Panc1 (cell line): ENCODE results near the gene ALOX12. TPM values are rescaled to one million over a fixed set of nuclear protein-coding genes. Genes with fewer than 3 reads are reported as not detected.

Experiments used
- ATAC-seq: fragments of 200-7000 bp; cut with Tn5 transposase; 2 replicates; pipeline ENCODE4 v1.9.1; 2020; ENCODE audit warnings: mild to moderate bottlenecking, moderate library complexity
- BruUV-seq: library from RNA; stranded (reverse); fragments of 400-500 nt; replicated peaks from 2 replicates; lab custom pipeline; 2021; lab: Mats Ljungman, UMichigan
- CTCF ChIA-PET: fragments of 300-600 bp; sonication (Branson Sonifier 250); formaldehyde crosslinking; loops from one replicate; lab custom pipeline; 2022; ENCODE audit warnings: antibody characterized with exemption; lab: Charles Lee
- POLR2A ChIA-PET: fragments of 300-600 bp; sonication (Branson Sonifier 250); formaldehyde crosslinking; loops from one replicate; lab custom pipeline; 2022; ENCODE audit warnings: antibody characterized with exemption; lab: Charles Lee
- DNase-seq: peaks from one replicate; pipeline ENCODE4 v3.0.0-alpha.2; 2010; ENCODE audit warnings: low read depth, low spot score
- H3K27ac ChIP-seq: 2 replicates; pipeline ENCODE4 v1.5.1; 2011; ENCODE audit warnings: mild to moderate bottlenecking, low read length, inconsistent platforms
- H3K27me3 ChIP-seq: fragments of 200-500 bp; sonication (Bioruptor generic); 2 replicates; pipeline ENCODE4 v1.6.0; 2014; ENCODE audit warnings: low read length, inconsistent platforms; ENCODE audit not compliant: control insufficient read depth, insufficient read depth
- H3K36me3 ChIP-seq: fragments of 200-500 bp; sonication (Bioruptor generic); 2 replicates; pipeline ENCODE4 v1.5.1; 2014; ENCODE audit warnings: inconsistent platforms, mild to moderate bottlenecking, low read length, moderate library complexity; ENCODE audit not compliant: control insufficient read depth, insufficient read depth
- H3K4me1 ChIP-seq: 2 replicates; pipeline ENCODE4 v1.5.1; 2011; ENCODE audit warnings: inconsistent platforms, mild to moderate bottlenecking, low read length, moderate library complexity; ENCODE audit not compliant: control insufficient read depth, insufficient read depth
- H3K4me3 ChIP-seq, 2 experiments: 2 replicates each; pipeline ENCODE4 v1.5.1; 2011 to 2012; ENCODE audit warnings: low read depth in 2 of 2, low read length in 2 of 2, mild to moderate bottlenecking in 2 of 2, inconsistent platforms in 1 of 2, moderate library complexity in 1 of 2
- H3K9me3 ChIP-seq: fragments of 200-500 bp; sonication (Bioruptor generic); 2 replicates; pipeline ENCODE4 v1.5.1; 2014; ENCODE audit warnings: low read depth, mild to moderate bottlenecking, inconsistent platforms, low read length, moderate library complexity; ENCODE audit not compliant: control insufficient read depth, insufficient read depth
- POLR2AphosphoS5 ChIP-seq: IDR thresholded peaks from 2 replicates; pipeline ENCODE4 v1.6.1; 2012; ENCODE audit warnings: mild to moderate bottlenecking, low read depth, low read length, moderate library complexity
- SIN3A ChIP-seq: IDR thresholded peaks from 2 replicates; pipeline ENCODE4 v1.6.1; 2012; ENCODE audit warnings: low read depth, mild to moderate bottlenecking, low read length, moderate library complexity, borderline replicate concordance; ENCODE audit not compliant: insufficient read depth
- TCF7L2 ChIP-seq: IDR thresholded peaks from 2 replicates; pipeline ENCODE4 v1.6.1; 2011; ENCODE audit warnings: mild to moderate bottlenecking, low read depth, low read length, inconsistent platforms
- in situ Hi-C: cut with HindIII; loops from 2 replicates; pipeline ENCODE4 v1.10.0; 2016; ENCODE audit warnings: low sequenced_read_pairs, low pct_unique_long_range_greater_than_20kb
- intact Hi-C: fragments of 100-400 bp; cut with micrococcal nuclease; formaldehyde crosslinking; loops from one replicate; pipeline ENCODE4 v1.10.0; 2022; ENCODE audit not compliant: unreplicated experiment
- total RNA-seq: library from RNA; stranded (reverse); gene quantifications from one replicate; pipeline ENCODE4 v1.2.1, GENCODE V29; 2021; ENCODE audit not compliant: unreplicated experiment
- TF ChIP-seq, protein P1 (sequence below), 2 experiments: IDR thresholded peaks; 2 replicates each; pipeline ENCODE4 v1.6.1; 2011 to 2012; ENCODE audit warnings: low read depth in 2 of 2, control low read depth in 1 of 2, low read length in 1 of 2, mild to moderate bottlenecking in 1 of 2, moderate library complexity in 1 of 2; ENCODE audit not compliant: insufficient read depth in 1 of 2
- TF ChIP-seq, protein P2 (sequence below): fragments of 450-650 bp; IDR thresholded peaks from 2 replicates; pipeline ENCODE4 v1.5.1; 2017; ENCODE audit warnings: mild to moderate bottlenecking

Gene ALOX12
- total RNA-seq, 1 experiment from 2014 or later, result not detected

DNA sequence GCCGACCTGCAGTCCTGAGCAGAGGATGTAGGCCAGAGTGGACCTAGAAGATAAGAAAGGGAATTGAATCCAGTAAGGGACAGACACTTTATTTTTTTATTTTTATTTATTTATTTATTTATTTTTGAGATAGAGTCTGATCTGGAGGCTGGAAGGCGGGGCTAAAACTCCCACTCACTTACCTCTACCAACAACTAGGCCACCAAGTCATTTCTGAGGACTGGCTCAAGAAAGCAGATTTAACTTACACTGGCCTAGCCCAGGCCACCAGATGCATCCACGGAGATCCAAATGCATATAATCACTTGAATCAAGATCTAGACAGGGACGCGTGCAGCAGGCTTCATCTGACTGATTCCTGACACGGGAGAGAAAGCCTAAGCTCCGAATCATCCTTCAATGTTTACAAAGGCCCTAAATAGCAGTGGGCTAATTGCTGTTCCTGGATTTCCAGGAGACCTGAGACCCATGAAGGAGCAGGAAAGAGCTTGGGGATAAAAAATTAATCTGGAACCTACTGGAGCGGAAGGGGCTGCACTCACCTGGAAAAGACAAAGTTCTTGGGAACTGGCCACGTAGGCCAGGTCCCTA is 1.1 kb upstream of the ALOX12 start:
- CTCF ChIA-PET, result interaction anchor here (0.5 kb wide), 1 partner anchor 1730 kb away, joined by 3 read pairs; no protein-coding TSS in a partner anchor
- ATAC-seq, result no peak
- in situ Hi-C loops (no loop called here), intact Hi-C loops (no loop called here)
- TF ChIP-seq POLR2AphosphoS5 (no peak), SIN3A (no peak), TCF7L2 (no peak)
- TF ChIP-seq, protein P1, sequence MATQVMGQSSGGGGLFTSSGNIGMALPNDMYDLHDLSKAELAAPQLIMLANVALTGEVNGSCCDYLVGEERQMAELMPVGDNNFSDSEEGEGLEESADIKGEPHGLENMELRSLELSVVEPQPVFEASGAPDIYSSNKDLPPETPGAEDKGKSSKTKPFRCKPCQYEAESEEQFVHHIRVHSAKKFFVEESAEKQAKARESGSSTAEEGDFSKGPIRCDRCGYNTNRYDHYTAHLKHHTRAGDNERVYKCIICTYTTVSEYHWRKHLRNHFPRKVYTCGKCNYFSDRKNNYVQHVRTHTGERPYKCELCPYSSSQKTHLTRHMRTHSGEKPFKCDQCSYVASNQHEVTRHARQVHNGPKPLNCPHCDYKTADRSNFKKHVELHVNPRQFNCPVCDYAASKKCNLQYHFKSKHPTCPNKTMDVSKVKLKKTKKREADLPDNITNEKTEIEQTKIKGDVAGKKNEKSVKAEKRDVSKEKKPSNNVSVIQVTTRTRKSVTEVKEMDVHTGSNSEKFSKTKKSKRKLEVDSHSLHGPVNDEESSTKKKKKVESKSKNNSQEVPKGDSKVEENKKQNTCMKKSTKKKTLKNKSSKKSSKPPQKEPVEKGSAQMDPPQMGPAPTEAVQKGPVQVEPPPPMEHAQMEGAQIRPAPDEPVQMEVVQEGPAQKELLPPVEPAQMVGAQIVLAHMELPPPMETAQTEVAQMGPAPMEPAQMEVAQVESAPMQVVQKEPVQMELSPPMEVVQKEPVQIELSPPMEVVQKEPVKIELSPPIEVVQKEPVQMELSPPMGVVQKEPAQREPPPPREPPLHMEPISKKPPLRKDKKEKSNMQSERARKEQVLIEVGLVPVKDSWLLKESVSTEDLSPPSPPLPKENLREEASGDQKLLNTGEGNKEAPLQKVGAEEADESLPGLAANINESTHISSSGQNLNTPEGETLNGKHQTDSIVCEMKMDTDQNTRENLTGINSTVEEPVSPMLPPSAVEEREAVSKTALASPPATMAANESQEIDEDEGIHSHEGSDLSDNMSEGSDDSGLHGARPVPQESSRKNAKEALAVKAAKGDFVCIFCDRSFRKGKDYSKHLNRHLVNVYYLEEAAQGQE (IDR thresholded peaks at IDR 0.05; ENCODE audit: insufficient read depth in 1 of 2, low read depth in 2 of 2, low read length in 1 of 2), result no peak
- TF ChIP-seq, protein P2, sequence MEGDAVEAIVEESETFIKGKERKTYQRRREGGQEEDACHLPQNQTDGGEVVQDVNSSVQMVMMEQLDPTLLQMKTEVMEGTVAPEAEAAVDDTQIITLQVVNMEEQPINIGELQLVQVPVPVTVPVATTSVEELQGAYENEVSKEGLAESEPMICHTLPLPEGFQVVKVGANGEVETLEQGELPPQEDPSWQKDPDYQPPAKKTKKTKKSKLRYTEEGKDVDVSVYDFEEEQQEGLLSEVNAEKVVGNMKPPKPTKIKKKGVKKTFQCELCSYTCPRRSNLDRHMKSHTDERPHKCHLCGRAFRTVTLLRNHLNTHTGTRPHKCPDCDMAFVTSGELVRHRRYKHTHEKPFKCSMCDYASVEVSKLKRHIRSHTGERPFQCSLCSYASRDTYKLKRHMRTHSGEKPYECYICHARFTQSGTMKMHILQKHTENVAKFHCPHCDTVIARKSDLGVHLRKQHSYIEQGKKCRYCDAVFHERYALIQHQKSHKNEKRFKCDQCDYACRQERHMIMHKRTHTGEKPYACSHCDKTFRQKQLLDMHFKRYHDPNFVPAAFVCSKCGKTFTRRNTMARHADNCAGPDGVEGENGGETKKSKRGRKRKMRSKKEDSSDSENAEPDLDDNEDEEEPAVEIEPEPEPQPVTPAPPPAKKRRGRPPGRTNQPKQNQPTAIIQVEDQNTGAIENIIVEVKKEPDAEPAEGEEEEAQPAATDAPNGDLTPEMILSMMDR, result no peak
- no peaks in the 10 kb centered on the region for H3K9me3 ChIP-seq
- no TSS peak for BruUV-seq
- H3K4me3 ChIP-seq, result no peak overlapping the region
- H3K4me1 ChIP-seq, result no peaks in the 10 kb centered on the region
- H3K27ac ChIP-seq, result no peak overlapping the region
- H3K27me3 ChIP-seq, result no peaks in the 10 kb centered on the region
- POLR2A ChIA-PET, result no interaction called here
- H3K36me3 ChIP-seq, result no peaks in the 10 kb centered on the region
- DNase-seq, result no peak

DNA sequence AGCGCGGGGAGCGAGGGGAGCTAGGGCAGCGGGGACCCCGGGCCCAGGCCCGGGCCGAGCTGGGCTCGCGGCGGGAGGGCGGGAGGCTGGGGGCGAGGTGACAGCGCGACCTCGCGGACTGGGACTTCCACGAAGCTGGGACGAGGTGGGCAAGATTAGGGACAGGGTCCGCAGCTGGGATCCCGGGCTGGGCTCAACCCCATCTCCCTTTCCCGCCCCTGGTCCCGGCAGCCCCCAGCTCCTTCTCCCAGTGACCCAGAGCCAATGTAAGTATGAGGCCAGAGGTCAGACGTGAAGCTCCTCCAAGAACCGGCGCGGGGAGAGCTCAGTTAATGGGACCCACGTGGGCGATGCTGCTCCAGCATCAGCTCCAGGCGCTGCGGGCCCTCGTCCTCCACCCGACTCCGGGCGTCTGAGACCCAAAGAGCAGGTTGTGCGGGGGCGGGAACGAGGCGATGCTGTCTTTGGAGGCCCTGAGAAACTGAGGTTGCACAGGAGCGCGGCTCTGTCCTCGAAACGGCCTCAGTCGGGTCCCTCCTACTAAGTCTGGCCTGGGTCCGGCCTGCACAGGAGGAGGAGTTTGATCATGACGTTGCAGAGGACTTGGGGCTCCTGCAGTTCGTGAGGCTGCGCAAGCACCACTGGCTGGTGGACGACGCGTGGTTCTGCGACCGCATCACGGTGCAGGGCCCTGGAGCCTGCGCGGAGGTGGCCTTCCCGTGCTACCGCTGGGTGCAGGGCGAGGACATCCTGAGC is 585 bp downstream of the ALOX12 start:
- H3K9me3 ChIP-seq, result no peaks in the 10 kb centered on the region
- no peaks in the 10 kb centered on the region for H3K36me3 ChIP-seq
- H3K27me3 ChIP-seq, result no peaks in the 10 kb centered on the region
- ATAC-seq (no peak), DNase-seq (no peak)
- in situ Hi-C loops (no loop called here), intact Hi-C loops (no loop called here)
- H3K4me1 ChIP-seq, result no peaks in the 10 kb centered on the region
- no peak overlapping the region for H3K4me3 ChIP-seq
- TF ChIP-seq, protein P2, result no peak
- TF ChIP-seq SIN3A (no peak), POLR2AphosphoS5 (no peak), TCF7L2 (no peak)
- TF ChIP-seq, protein P1 (IDR thresholded peaks at IDR 0.05; ENCODE audit: insufficient read depth in 1 of 2, low read depth in 2 of 2, low read length in 1 of 2), result no peak
- ChIA-PET CTCF (no interaction called here), POLR2A (no interaction called here)
- no TSS peak for BruUV-seq
- H3K27ac ChIP-seq, result no peak overlapping the region
